Measurements from ENCODE around the gene CDCA4. TPM values are rescaled to one million over a fixed set of nuclear protein-coding genes. Genes with fewer than 3 reads are reported as not detected.

The CDCA4 gene
- polyA plus RNA-seq, 2 of the 4 experiments (the other 2 are of a cell fraction), result 24.2 to 26.9 TPM

- TF ChIP-seq ZFP36 (IDR thresholded peaks at IDR 0.05; ENCODE audit: borderline replicate concordance, partially characterized antibody) (peak; percentile 22), CBX2 (IDR thresholded peaks at IDR 0.05; ENCODE audit: borderline replicate concordance, low read depth) (no peak), JUNB (IDR thresholded peaks at IDR 0.05) (no peak)
- POLR2A ChIA-PET, result interaction anchor here (1.3 kb wide), 1 partner anchor 41 kb away, joined by 3 read pairs; the partner anchor contains the start of gene CLBA1
- H3K9me3 ChIP-seq, result no peaks in the 10 kb centered on the region
- H3K4me3 ChIP-seq, result no peak overlapping the region
- peak in 1 of 2 experiments; percentile 29; a peak in 3 of 6 replicates for ATAC-seq
- peaks cover 51% of the 10 kb centered on the region for H3K4me1 ChIP-seq
- peak overlapping the region; percentile 93 to 97 for H3K27ac ChIP-seq
- CTCF ChIA-PET, result interaction anchor here (0.6 to 28.5 kb wide), 5 partner anchors 11 to 158 kb away, joined by 3 to 509 read pairs (median 23); no protein-coding TSS in a partner anchor
- FAIRE-seq, result no peak
- 50% methylated on average over 1 of the region's 1 CpG for WGBS (ENCODE audit: missing lambda C conversion rate)
- DNase-seq (ENCODE audit: low read depth in 1 of 2, low spot score in 1 of 2), result peak in 1 of 2 experiments; percentile 85
- 0 out of 3 replicates have a peak overlapping the region, but pooled peaks have one; percentile 6 for H3K4me2 ChIP-seq
Observed at GRCh38 chr14:105026802-105027563, 6.1 kb upstream of the CDCA4 start.

- ATAC-seq, result no peak
- Histone ChIP-seq H3K4me2 (no peak overlapping the region), H3K4me1 (peaks cover 51% of the 10 kb centered on the region), H3K9me3 (no peaks in the 10 kb centered on the region), H3K27ac (peak overlapping the region; percentile 93 to 97), H3K4me3 (no peak overlapping the region)
- no peak for FAIRE-seq
- TF ChIP-seq FOSL2 (IDR thresholded peaks at IDR 0.05), result no peak
- 0 out of 2 replicates have a peak, but pooled peaks have one; percentile 4 for TF ChIP-seq FOSL2 (CRISPR knock-in tag; IDR thresholded peaks at IDR 0.05)
- TF ChIP-seq HMGXB4 (CRISPR knock-in tag; IDR thresholded peaks at IDR 0.05; ENCODE audit: borderline replicate concordance), result no peak
- DNase-seq (ENCODE audit: low read depth in 1 of 2, low spot score in 1 of 2), result no peak
- 89% methylated on average over 16 of the region's 16 CpGs for WGBS (ENCODE audit: missing lambda C conversion rate)
- ChIA-PET POLR2A (interaction anchor here (1.3 to 7.0 kb wide), 2 partner anchors 41 to 53 kb away, joined by 3 to 76 read pairs; partner anchors contain the start of gene CLBA1), CTCF (interaction anchor here (1.0 to 28.5 kb wide), 5 partner anchors 10 to 52 kb away, joined by 3 to 509 read pairs (median 23); no protein-coding TSS in a partner anchor)
Observed at GRCh38 chr14:105026033-105026785, 5.3 kb upstream of the CDCA4 start.

- CTCF ChIA-PET, result interaction anchor here (1.0 to 28.5 kb wide), 5 partner anchors 9 to 51 kb away, joined by 3 to 509 read pairs (median 23); no protein-coding TSS in a partner anchor
Observed at GRCh38 chr14:105025429-105025828, 4.5 kb upstream of the CDCA4 start.

More at GRCh38 chr14:105025429-105025828, 4.5 kb upstream of the CDCA4 start:
- peak overlapping the region; percentile 93 to 97 for H3K27ac ChIP-seq
- DNase-seq (ENCODE audit: low read depth in 1 of 2, low spot score in 1 of 2), result no peak
- WGBS (ENCODE audit: missing lambda C conversion rate), result 88% methylated on average over 6 of the region's 6 CpGs
- POLR2A ChIA-PET, result interaction anchor here (1.3 to 7.0 kb wide), 3 partner anchors 52 to 56 kb away, joined by 7 to 76 read pairs (median 10); no protein-coding TSS in a partner anchor
- TF ChIP-seq ZC3H11A (IDR thresholded peaks at IDR 0.05), result no peak
- TF ChIP-seq REST (IDR thresholded peaks at IDR 0.05), result no peak
- TF ChIP-seq FOSL2 (IDR thresholded peaks at IDR 0.05), result no peak
- TF ChIP-seq FOSL2 (CRISPR knock-in tag; IDR thresholded peaks at IDR 0.05), result no peak
- TF ChIP-seq EHF (CRISPR knock-in tag; IDR thresholded peaks at IDR 0.05), result no peak
- TF ChIP-seq KDM5A (IDR thresholded peaks at IDR 0.05), result no peak
- TF ChIP-seq FOSB (CRISPR knock-in tag; IDR thresholded peaks at IDR 0.05), result no peak
- no peak for TF ChIP-seq POLR2A (IDR thresholded peaks at IDR 0.05; ENCODE audit: low read length)
- TF ChIP-seq CHD4 (IDR thresholded peaks at IDR 0.05; ENCODE audit: borderline replicate concordance), result no peak
- no peak for FAIRE-seq
- no peak for ATAC-seq
- peak overlapping the region; percentile 81 for H3K4me2 ChIP-seq
- H3K4me3 ChIP-seq, result no peak overlapping the region
- H3K9me3 ChIP-seq, result no peaks in the 10 kb centered on the region
- H3K4me1 ChIP-seq, result peaks cover 51% of the 10 kb centered on the region

Measured in A549 (cell line).